OCI-LY7 (cell line): ENCODE measurements around the gene DUSP15. TPM values are rescaled to one million over a fixed set of nuclear protein-coding genes. Genes with fewer than 3 reads are reported as not detected.

ENCODE experiments used
- BruUV-seq: library from RNA; stranded (reverse); fragments of 400-500 nt; replicated peaks from 2 replicates; lab custom pipeline; 2021; lab: Mats Ljungman, UMichigan
- CTCF ChIA-PET: fragments of 300-600 bp; sonication (Branson Sonifier 250); formaldehyde crosslinking; loops from one replicate; lab custom pipeline; 2022; ENCODE audit warnings: antibody characterized with exemption; ENCODE audit not compliant: unreplicated experiment; lab: Charles Lee
- POLR2A ChIA-PET: fragments of 300-600 bp; sonication (Branson Sonifier 250); formaldehyde crosslinking; loops from one replicate; lab custom pipeline; 2022; ENCODE audit warnings: antibody characterized with exemption; lab: Charles Lee
- DNase-seq: peaks from one replicate; pipeline ENCODE4 v3.0.0-alpha.2; 2015; ENCODE audit warnings: low spot score
- H2AFZ ChIP-seq: fragments of 200-600 bp; sonication (generic), shearing (Covaris generic); 2 replicates; pipeline ENCODE4 v1.6.1; 2014; ENCODE audit warnings: mild to moderate bottlenecking, antibody characterized with exemption, low read length, moderate library complexity
- H3K27ac ChIP-seq: fragments of 200-600 bp; sonication (generic); 2 replicates; pipeline ENCODE4 v1.5.1; 2014; ENCODE audit warnings: mixed run types, low read depth, mild to moderate bottlenecking, moderate library complexity, low read length, inconsistent platforms; ENCODE audit not compliant: poor library complexity, severe bottlenecking
- H3K36me3 ChIP-seq: fragments of 200-600 bp; sonication (generic); 2 replicates; pipeline ENCODE4 v1.6.1; 2014; ENCODE audit warnings: mild to moderate bottlenecking, antibody characterized with exemption, low read length, moderate library complexity, mixed read lengths; ENCODE audit not compliant: insufficient read depth
- H3K4me1 ChIP-seq: fragments of 200-600 bp; sonication (generic); 2 replicates; pipeline ENCODE4 v1.5.1; 2014; ENCODE audit warnings: mild to moderate bottlenecking, low read length; ENCODE audit not compliant: insufficient read depth, poor library complexity, severe bottlenecking
- H3K4me2 ChIP-seq: fragments of 200-600 bp; sonication (generic); 2 replicates; pipeline ENCODE4 v1.6.1; 2014; ENCODE audit warnings: mild to moderate bottlenecking, low read length
- H3K4me3 ChIP-seq: fragments of 200-600 bp; sonication (generic); 2 replicates; pipeline ENCODE4 v1.5.1; 2014; ENCODE audit warnings: mild to moderate bottlenecking, low read depth, low read length; ENCODE audit not compliant: poor library complexity, severe bottlenecking
- H3K79me2 ChIP-seq: fragments of 200-600 bp; sonication (generic); 2 replicates; pipeline ENCODE4 v1.6.1; 2016; ENCODE audit warnings: low read depth, mild to moderate bottlenecking, low read length, moderate library complexity, mixed read lengths; ENCODE audit not compliant: insufficient read depth
- H3K9me2 ChIP-seq: fragments of 200-600 bp; sonication (generic); 2 replicates; pipeline ENCODE4 v1.6.1; 2016; ENCODE audit warnings: mild to moderate bottlenecking, low read length, mixed read lengths; ENCODE audit not compliant: insufficient read depth
- H3K9me3 ChIP-seq: fragments of 200-600 bp; sonication (generic); 2 replicates; pipeline ENCODE4 v1.6.1; 2014; ENCODE audit warnings: mild to moderate bottlenecking, mixed run types, low read length, mixed read lengths
- H4K20me1 ChIP-seq: fragments of 200-600 bp; sonication (generic); 2 replicates; pipeline ENCODE4 v1.6.1; 2014; ENCODE audit warnings: mild to moderate bottlenecking, antibody characterized with exemption, low read length, moderate library complexity, mixed read lengths; ENCODE audit not compliant: insufficient read depth
- EZH2phosphoT487 ChIP-seq: fragments of 200-600 bp; sonication (generic); IDR thresholded peaks from 2 replicates; pipeline ENCODE4 v1.6.1; 2018; ENCODE audit warnings: low read depth, borderline replicate concordance, mild to moderate bottlenecking, mixed run types, antibody characterized with exemption, low read length, moderate library complexity, mixed read lengths
- intact Hi-C: fragments of 100-400 bp; cut with micrococcal nuclease; formaldehyde crosslinking; loops from one replicate; pipeline ENCODE4 v1.10.0; 2022; ENCODE audit not compliant: unreplicated experiment
- total RNA-seq, 2 experiments: library from RNA; depleted of rRNA in 1 of 2; stranded (reverse); fragments of >200 nt in 1 of 2; shearing (Covaris generic) in 1 of 2; gene quantifications; 2 replicates each; pipeline ENCODE4 v1.2.3, GENCODE V29; 2014 to 2022
- TF ChIP-seq, protein P1 (sequence below): fragments of 200-600 bp; sonication (generic); conservative IDR thresholded peaks from 2 replicates; pipeline ENCODE4 v1.5.1; 2014; ENCODE audit warnings: mild to moderate bottlenecking, antibody characterized with exemption, low read length, moderate library complexity, mixed read lengths

Gene DUSP15
- total RNA-seq, 2 experiments from 2014 or later = 0.19 to 0.61 TPM

DNA sequence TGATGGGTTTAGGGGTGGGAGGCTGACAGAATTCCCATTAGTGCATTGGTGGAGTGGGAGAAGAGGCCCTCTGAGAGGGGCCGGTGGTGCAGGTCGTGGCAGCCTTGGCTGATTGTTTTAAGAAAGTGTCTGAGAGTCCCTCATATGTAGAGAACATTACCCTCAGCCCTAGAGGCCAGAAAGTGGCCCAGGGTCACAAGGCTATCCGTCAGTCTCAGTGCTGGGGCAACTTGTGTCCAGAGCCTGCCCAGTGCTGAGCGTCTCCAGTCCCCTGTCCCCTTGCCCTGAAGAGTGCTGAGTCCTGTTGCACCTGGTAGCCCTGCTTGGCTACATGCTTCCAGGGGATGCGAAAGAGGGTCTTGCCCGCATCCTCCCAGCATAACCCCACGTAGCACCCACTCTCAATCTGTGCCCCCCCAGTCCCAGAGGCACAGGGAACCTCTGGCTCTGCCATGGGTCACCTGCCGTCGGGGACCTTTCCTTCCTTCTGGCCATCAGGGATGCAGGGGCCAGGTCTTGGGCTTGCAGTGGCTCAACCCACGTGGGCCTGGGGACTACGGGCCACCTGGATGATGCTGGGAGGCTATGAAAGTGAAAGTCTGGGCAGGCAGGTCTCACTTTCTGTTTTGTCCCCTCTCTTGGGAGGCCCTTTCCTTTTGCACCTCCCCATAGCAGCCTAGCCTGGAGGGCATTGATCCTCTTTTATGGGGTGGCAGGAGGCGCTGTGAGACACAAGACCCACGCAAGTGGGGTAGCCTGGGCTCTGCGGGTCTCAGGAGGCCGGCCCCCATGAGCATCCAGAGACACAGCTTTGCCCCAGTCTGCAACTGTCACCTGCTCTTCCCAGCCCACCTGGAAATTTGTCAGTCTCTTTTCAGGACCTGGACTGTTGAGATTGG is 12.2 kb downstream of the DUSP15 start:
- H3K9me3 ChIP-seq = no peaks in the 10 kb centered on the region
- intact Hi-C loops = no loop called here

DNA sequence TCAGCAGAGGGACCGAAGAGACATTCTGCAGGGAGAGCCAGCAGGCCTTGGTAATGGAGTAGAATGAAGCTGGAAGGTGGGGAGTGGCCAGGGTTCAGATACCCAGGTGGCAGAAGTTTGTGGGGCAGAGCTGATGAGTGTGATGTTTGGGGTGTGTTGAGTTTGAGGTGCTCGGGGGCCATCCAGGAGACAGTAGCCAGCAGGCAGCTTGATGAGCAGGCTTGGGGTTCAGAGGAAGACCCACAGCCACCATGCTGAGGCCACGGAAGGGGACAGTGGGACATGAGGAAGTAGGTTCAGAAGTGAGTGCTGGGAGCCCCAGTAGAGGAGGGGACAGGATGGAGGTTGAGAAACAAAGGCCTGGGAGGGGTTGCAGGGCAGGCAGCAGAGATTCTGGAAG is 13.8 kb downstream of the DUSP15 start:
- Histone ChIP-seq H4K20me1 (no peaks in the 10 kb centered on the region), H3K9me3 (no peaks in the 10 kb centered on the region), H3K4me3 (no peak overlapping the region), H3K79me2 (no peaks in the 10 kb centered on the region), H3K4me1 (peaks cover 20% of the 10 kb centered on the region), H3K4me2 (no peak overlapping the region), H3K36me3 (no peaks in the 10 kb centered on the region), H3K9me2 (no peaks in the 10 kb centered on the region), H3K27ac (no peak overlapping the region), H2AFZ (no peak overlapping the region)
- TF ChIP-seq, protein P1, sequence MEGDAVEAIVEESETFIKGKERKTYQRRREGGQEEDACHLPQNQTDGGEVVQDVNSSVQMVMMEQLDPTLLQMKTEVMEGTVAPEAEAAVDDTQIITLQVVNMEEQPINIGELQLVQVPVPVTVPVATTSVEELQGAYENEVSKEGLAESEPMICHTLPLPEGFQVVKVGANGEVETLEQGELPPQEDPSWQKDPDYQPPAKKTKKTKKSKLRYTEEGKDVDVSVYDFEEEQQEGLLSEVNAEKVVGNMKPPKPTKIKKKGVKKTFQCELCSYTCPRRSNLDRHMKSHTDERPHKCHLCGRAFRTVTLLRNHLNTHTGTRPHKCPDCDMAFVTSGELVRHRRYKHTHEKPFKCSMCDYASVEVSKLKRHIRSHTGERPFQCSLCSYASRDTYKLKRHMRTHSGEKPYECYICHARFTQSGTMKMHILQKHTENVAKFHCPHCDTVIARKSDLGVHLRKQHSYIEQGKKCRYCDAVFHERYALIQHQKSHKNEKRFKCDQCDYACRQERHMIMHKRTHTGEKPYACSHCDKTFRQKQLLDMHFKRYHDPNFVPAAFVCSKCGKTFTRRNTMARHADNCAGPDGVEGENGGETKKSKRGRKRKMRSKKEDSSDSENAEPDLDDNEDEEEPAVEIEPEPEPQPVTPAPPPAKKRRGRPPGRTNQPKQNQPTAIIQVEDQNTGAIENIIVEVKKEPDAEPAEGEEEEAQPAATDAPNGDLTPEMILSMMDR = no peak
- TF ChIP-seq EZH2phosphoT487 = no peak
- CTCF ChIA-PET = interaction anchor here (1.0 kb wide), 1 partner anchor 109 kb away, joined by 3 read pairs; no protein-coding TSS in a partner anchor
- no TSS peak for BruUV-seq
- POLR2A ChIA-PET = no interaction called here
- intact Hi-C loops = no loop called here
- no peak for DNase-seq

More for the DNA sequence above, 12.2 kb downstream of the DUSP15 start:
- ChIA-PET POLR2A (interaction anchor here (0.7 kb wide), 2 partner anchors 23 to 52 kb away, joined by 3 to 4 read pairs; no protein-coding TSS in a partner anchor), CTCF (interaction anchor here (0.6 kb wide), 1 partner anchor 211 kb away, joined by 3 read pairs; no protein-coding TSS in a partner anchor)
- Histone ChIP-seq H4K20me1 (no peaks in the 10 kb centered on the region), H3K36me3 (no peaks in the 10 kb centered on the region), H2AFZ (no peak overlapping the region), H3K4me2 (peak overlapping the region; percentile 17), H3K9me2 (no peaks in the 10 kb centered on the region), H3K4me3 (no peak overlapping the region), H3K4me1 (peaks cover 22% of the 10 kb centered on the region), H3K79me2 (no peaks in the 10 kb centered on the region), H3K27ac (no peak overlapping the region)
- TF ChIP-seq, protein P1 = no peak
- no peak for TF ChIP-seq EZH2phosphoT487
- DNase-seq = peak; percentile 54
- no TSS peak for BruUV-seq
